Measurements from ENCODE around the gene THOP1.

GRCh38 chr19:2755811-2756210 is 29.5 kb upstream of the THOP1 start:
- no peak for TF ChIP-seq POLR2A (IDR thresholded peaks at IDR 0.05)
- TF ChIP-seq CTCF (IDR thresholded peaks at IDR 0.05), result no peak

Data from adrenal gland (tissue), 5 donors.